CD4-positive, alpha-beta T cell (primary cell): ENCODE measurements around the gene MCRS1. TPM values are rescaled to one million over a fixed set of nuclear protein-coding genes. Genes with fewer than 3 reads are reported as not detected.

Source experiments
- ATAC-seq: fragments of 200-7000 bp; cut with Tn5 transposase; one replicate; pipeline ENCODE4 v1.10.0; 2022; ENCODE audit warnings: mild to moderate bottlenecking; ENCODE audit not compliant: poor library complexity
- CTCF ChIA-PET: fragments of 350-600 bp; sonication (Branson Sonifier 250); formaldehyde crosslinking; loops from one replicate; lab custom pipeline; 2021; ENCODE audit warnings: antibody characterized with exemption, inconsistent platforms; lab: Charles Lee
- POLR2A ChIA-PET: fragments of 350-600 bp; sonication (Branson Sonifier 250); formaldehyde crosslinking; loops from one replicate; lab custom pipeline; 2021; ENCODE audit warnings: antibody characterized with exemption, inconsistent platforms; lab: Charles Lee
- DNase-seq, 14 experiments: peaks; one replicate each; pipeline ENCODE4 v3.0.0-alpha.2; 2013 to 2020; ENCODE audit warnings: mixed read lengths in 2 of 14
- H3K27ac ChIP-seq, 2 donors: one replicate each; pipeline versions ENCODE4 v1.5.1 to v1.7.0; 2013; ENCODE audit warnings: low read length in 2 of 2, low read depth in 1 of 2, mild to moderate bottlenecking in 1 of 2
- H3K27me3 ChIP-seq, 2 experiments: 1 replicate in 1 of 2; 2 replicates in 1 of 2; pipeline versions ENCODE4 v1.6.1 to v1.7.0; 2013; ENCODE audit warnings: low read length in 2 of 2, control low read depth in 1 of 2, mild to moderate bottlenecking in 1 of 2, moderate library complexity in 1 of 2; ENCODE audit not compliant: insufficient read depth in 2 of 2, control insufficient read depth in 1 of 2
- H3K36me3 ChIP-seq: one replicate; pipeline ENCODE4 v1.6.1; 2013; ENCODE audit warnings: low read length, control low read depth; ENCODE audit not compliant: insufficient read depth
- H3K4me1 ChIP-seq: one replicate; pipeline ENCODE4 v1.6.1; 2013; ENCODE audit warnings: low read length, control low read depth; ENCODE audit not compliant: insufficient read depth
- H3K4me3 ChIP-seq: one replicate; pipeline ENCODE4 v1.5.1; 2013; ENCODE audit warnings: mild to moderate bottlenecking, low read length, moderate library complexity
- H3K9me3 ChIP-seq, 2 experiments: 1 replicate in 1 of 2; 2 replicates in 1 of 2; pipeline versions ENCODE4 v1.6.1 to v1.7.0; 2013; ENCODE audit warnings: low read length in 2 of 2, mild to moderate bottlenecking in 2 of 2, control low read depth in 1 of 2, moderate library complexity in 1 of 2; ENCODE audit not compliant: control insufficient read depth in 1 of 2, insufficient read depth in 1 of 2
- H3K27ac Mint-ChIP-seq: one replicate; pipeline ENCODE4 v1.8.0; 2020; ENCODE audit warnings: mixed read lengths
- H3K27me3 Mint-ChIP-seq: one replicate; pipeline ENCODE4 v1.8.0; 2021; ENCODE audit warnings: mixed read lengths
- H3K36me3 Mint-ChIP-seq: one replicate; pipeline ENCODE4 v1.8.0; 2021; ENCODE audit warnings: low read depth, mixed read lengths
- H3K4me1 Mint-ChIP-seq: one replicate; pipeline ENCODE4 v1.8.0; 2021; ENCODE audit warnings: low read depth, mixed read lengths
- H3K4me3 Mint-ChIP-seq: one replicate; pipeline ENCODE4 v1.8.0; 2020; ENCODE audit warnings: mild to moderate bottlenecking, mixed read lengths
- H3K9me3 Mint-ChIP-seq: one replicate; pipeline ENCODE4 v1.8.0; 2020; ENCODE audit warnings: mixed read lengths
- CTCF ChIP-seq: fragments of 200-600 bp; IDR thresholded peaks from one replicate; pipeline ENCODE4 v1.8.0; 2022; ENCODE audit warnings: antibody characterized with exemption, mild to moderate bottlenecking
- intact Hi-C, 2 experiments: fragments of 100-400 bp; cut with DNase I in 1 of 2; cut with micrococcal nuclease in 1 of 2; formaldehyde crosslinking; loops; one replicate each; pipeline versions ENCODE4 v1.15.1 to v1.9.0; 2023 to 2025; cut with DNase I, micrococcal nuclease
- total RNA-seq, 174 experiments: library from RNA in 2 of 174; stranded (reverse) in 2 of 174; gene quantifications; one replicate each; pipeline ENCODE4 v1.2.3 and lab custom pipeline; 2021 to 2026

The MCRS1 gene
- total RNA-seq, 2 experiments from 2014 or later = 49.0 to 56.4 TPM

- intact Hi-C loops = loop anchor here in 1 of 2 experiments (1.0 kb wide), 1 partner anchor 24 kb away; no protein-coding TSS in a partner anchor
- peak in 2 of 14 experiments; percentile 22 to 25 for DNase-seq
- ChIA-PET CTCF (no interaction called here), POLR2A (no interaction called here)
- Histone ChIP-seq H3K4me3 (no peak overlapping the region), H3K27me3 (peaks cover 0 to 7% of the 10 kb centered on the region in 2 experiments), H3K36me3 (no peaks in the 10 kb centered on the region), H3K9me3 (no peaks in the 10 kb centered on the region), H3K4me1 (peaks cover 30% of the 10 kb centered on the region), H3K27ac (no peak overlapping the region)
- H3K4me3 Mint-ChIP-seq = peak overlapping the region; percentile 17
- ATAC-seq = no peak
- no peaks in the 10 kb centered on the region for H3K36me3 Mint-ChIP-seq
- no peak for TF ChIP-seq CTCF
- no peaks in the 10 kb centered on the region for H3K9me3 Mint-ChIP-seq
- peaks cover 9% of the 10 kb centered on the region for H3K27me3 Mint-ChIP-seq
- no peak overlapping the region for H3K27ac Mint-ChIP-seq
- H3K4me1 Mint-ChIP-seq = peaks cover 28% of the 10 kb centered on the region
Measured at GRCh38 chr12:49541140-49541861, 26.6 kb downstream of the MCRS1 start.

GRCh38 chr12:49540229-49541139 lies 27.5 kb downstream of the MCRS1 start:
- peak in 1 of 14 experiments; percentile 34 for DNase-seq
- Histone ChIP-seq H3K27ac (no peak overlapping the region), H3K9me3 (no peaks in the 10 kb centered on the region), H3K4me1 (peaks cover 32% of the 10 kb centered on the region), H3K4me3 (no peak overlapping the region), H3K36me3 (no peaks in the 10 kb centered on the region), H3K27me3 (peaks cover 0 to 7% of the 10 kb centered on the region in 2 experiments)
- CTCF ChIA-PET = no interaction called here
- H3K27me3 Mint-ChIP-seq = peaks cover 5% of the 10 kb centered on the region
- peak overlapping the region; percentile 83 for H3K4me3 Mint-ChIP-seq
- ATAC-seq = no peak
- peaks cover 28% of the 10 kb centered on the region for H3K4me1 Mint-ChIP-seq
- no peaks in the 10 kb centered on the region for H3K9me3 Mint-ChIP-seq
- no peaks in the 10 kb centered on the region for H3K36me3 Mint-ChIP-seq
- intact Hi-C loops = loop anchor here in 1 of 2 experiments (1.0 kb wide), 1 partner anchor 25 kb away; no protein-coding TSS in a partner anchor
- peak overlapping the region; percentile 36 for H3K27ac Mint-ChIP-seq
- TF ChIP-seq CTCF = no peak
- POLR2A ChIA-PET = no interaction called here

DNA sequence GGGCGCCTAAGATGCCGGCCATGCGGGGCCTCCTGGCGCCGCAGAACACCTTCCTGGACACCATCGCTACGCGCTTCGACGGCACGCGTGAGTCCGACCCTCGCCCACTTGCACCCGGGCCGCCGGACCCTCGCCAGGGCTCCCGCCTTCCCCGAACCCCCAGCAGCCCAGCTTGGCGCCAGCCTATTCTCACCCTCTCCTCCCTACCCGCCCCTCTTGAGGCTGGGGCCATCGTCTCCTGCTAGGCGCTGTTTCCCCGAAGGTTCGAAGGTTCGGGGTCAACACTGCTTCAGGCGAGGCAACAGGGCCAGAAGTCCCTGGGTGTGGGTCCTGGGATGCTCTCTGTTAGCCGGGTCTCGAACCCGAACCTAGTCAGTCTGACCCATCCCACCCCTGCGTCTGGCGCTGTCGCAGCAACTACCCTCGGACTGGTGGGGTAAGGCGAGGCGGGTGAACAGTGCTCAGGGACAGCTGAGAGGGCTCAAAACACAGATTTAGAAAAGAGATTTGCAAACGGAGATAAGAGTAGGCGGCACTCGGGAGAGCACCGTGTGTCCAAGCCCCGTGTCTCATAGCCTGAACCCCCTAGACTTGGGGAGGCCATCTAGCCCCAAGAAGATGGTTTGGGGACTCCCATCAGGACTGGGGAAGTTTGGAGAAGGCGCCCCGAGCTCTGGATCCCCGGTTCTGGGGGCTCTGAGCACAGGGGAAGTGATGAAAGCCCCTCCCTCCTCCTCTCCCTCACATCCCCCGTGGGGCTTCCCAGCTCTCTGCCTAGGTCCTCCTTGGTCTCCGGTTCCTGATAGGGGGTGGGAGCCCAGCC lies 28.3 kb downstream of the MCRS1 start:
- Mint-ChIP-seq H3K27ac (peak overlapping the region; percentile 36), H3K36me3 (no peaks in the 10 kb centered on the region), H3K4me3 (peak overlapping the region; percentile 85), H3K9me3 (no peaks in the 10 kb centered on the region), H3K27me3 (peaks cover 5% of the 10 kb centered on the region), H3K4me1 (peaks cover 28% of the 10 kb centered on the region)
- intact Hi-C loops = no loop called here
- DNase-seq (peak in 3 of 14 experiments; percentile 14 to 40 (median 26)), ATAC-seq (no peak)
- TF ChIP-seq CTCF = no peak
- Histone ChIP-seq H3K4me1 (peaks cover 32% of the 10 kb centered on the region), H3K4me3 (peak overlapping the region; percentile 28), H3K36me3 (no peaks in the 10 kb centered on the region), H3K9me3 (no peaks in the 10 kb centered on the region), H3K27me3 (peaks cover 0 to 7% of the 10 kb centered on the region in 2 experiments), H3K27ac (no peak overlapping the region)
- CTCF ChIA-PET = no interaction called here
- POLR2A ChIA-PET = interaction anchor here (0.7 to 1.7 kb wide), 2 partner anchors 28 to 217 kb away, joined by 4 to 8 read pairs; partner anchors contain the start of genes MCRS1 and TROAP
